GM19438 (cell line): ENCODE data around the gene GOLGA8B.
"Not testable (repeated sequence)": the region's sequence is repeated elsewhere in the genome, so short reads cannot be mapped to it uniquely, and the experiment has no call there.

Source experiments
- ATAC-seq: cut with Tn5 transposase; IDR thresholded peaks from one replicate; pipeline ENCODE4 v1.9.1; 2021; ENCODE audit warnings: low read depth; ENCODE audit not compliant: unreplicated experiment

GOLGA8B gene, protein sequence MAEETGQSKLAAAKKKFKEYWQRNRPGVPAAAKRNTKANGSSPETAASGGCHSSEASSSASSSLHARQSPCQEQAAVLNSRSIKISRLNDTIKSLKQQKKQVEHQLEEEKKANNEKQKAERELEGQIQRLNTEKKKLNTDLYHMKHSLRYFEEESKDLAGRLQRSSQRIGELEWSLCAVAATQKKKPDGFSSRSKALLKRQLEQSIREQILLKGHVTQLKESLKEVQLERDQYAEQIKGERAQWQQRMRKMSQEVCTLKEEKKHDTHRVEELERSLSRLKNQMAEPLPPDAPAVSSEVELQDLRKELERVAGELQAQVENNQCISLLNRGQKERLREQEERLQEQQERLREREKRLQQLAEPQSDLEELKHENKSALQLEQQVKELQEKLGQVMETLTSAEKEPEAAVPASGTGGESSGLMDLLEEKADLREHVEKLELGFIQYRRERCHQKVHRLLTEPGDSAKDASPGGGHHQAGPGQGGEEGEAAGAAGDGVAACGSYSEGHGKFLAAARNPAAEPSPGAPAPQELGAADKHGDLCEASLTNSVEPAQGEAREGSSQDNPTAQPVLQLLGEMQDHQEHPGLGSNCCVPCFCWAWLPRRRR

DNA sequence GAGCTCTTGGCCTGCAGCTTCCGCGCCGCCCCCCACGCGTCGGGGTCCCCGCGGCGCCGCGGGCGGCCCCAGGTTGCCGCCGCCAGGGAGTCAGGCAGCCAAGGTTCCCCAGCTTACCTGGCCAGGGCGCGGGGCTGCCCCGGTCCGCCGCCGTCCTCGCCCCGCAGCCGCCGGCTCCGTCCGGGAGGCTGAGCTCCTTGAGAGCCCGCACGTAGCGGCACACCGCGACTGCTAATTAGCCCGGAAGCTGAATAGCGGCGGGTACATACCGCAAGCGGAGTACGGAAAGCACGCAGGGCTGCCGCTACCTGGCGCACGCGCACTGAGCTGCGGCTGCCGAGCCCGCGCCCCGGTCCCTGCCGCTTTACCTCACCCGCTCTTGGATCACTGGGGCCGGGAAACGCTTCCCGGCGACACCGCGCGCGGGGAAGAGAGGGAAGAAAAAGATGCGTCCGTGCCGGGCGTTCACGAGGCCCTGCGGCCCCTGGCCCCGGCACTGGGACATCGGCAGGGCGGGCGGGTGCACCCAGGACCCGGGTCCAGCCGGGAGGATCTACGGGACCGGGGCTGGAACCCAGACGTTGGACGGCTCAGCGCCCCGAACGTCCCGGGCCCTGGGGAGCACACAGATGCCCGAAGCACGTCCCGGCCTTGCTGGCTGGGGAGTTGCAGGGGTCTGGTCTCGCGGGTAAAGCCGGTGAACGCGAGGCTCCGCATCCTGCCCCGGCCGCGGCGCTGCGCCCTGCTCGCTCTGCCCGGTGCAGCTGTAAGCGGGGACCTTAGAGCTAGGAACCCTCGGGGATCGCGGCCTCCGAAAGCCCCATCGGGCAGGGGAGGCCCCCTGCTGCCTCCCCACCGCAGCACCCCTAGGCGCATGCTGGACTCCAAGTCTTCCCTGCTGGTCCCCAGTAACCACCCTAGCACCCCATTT is at the start of gene GOLGA8B:
Gene GOLGA8B (minus strand): TSS at position 253 of the 931 bp plus-strand sequence. CDS start 47,739 bp downstream, outside the sequence.
- peak; percentile 57 for ATAC-seq

DNA sequence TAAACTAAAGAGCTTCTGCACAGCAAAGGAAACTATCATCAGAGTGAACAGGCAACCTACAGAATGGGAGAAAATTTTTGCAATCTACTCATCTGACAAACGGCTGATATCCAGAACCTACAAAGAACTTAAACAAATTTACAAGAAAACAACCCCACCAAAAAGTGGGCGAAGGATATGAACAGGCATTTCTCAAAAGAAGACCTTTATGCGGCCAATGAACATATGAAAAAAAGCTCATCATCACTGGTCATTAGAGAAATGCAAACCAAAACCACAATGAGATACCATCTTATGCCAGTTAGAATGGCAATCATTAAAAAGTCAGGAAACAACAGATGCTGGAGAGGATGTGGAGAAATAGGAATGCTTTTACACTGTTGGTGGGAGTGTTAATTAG is 49.7 kb upstream of the GOLGA8B start:
- not testable (repeated sequence) for ATAC-seq

DNA sequence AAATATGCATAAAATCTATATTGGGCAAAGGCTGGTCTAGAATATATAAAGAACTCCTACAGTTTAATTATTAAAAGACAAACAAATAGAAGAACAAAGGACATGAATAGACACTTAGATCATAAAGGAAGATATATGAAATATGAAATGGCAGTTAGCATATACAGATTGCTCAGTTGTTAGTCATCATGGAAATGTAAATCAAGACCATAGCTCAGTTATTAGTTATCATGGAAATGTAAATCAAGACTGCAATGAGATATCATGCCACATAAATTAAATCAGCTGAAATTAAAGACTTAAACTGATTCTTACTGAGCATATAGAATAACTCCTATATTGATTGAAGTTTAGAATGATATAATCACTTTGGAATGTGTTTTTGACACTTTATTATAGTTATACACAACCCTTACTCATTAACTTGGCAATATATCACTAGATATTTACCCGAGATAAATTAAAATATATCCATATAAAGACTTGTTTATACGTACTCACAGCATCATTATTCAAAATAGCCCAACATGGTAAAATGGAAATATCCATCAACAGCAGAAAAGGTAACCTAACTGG is 45.2 kb upstream of the GOLGA8B start:
- ATAC-seq: no peak

DNA sequence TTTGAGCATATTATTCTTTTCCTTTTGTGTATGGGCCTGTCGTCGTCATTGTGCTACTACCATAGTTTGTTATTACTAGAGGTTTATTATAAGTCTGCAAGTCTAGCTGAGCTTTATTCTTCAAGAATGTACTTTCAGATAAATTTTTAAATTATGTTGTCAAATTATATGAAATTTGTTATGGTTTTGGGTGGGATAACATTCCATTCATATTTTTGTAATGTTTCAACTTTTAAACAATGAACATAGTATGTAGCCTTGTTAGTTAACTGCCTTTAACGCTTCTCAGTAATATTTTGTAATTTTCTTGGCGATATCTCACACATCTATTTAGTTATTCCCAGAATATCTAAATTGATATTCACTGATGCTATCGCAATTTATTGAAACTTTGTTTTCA is 41.6 kb upstream of the GOLGA8B start:
- no peak for ATAC-seq

DNA sequence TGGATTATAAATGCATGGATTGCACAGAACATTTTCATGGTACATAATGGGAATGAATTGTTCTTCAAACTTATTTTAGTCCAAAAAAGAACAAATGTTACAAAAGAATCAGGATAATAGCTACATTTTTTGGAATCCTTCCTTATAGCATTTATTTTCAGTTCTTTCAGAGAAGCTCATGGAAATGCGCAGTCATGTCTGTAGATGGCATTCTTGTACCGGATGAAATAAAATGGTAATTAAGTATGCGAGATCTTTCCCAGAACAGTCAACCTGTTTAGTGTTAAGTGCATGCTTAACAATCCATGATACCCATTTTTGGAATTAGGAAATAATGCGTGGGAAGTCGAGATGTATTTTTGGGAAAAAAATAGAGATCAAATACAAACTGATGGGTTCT is 38.2 kb upstream of the GOLGA8B start:
- no peak for ATAC-seq

DNA sequence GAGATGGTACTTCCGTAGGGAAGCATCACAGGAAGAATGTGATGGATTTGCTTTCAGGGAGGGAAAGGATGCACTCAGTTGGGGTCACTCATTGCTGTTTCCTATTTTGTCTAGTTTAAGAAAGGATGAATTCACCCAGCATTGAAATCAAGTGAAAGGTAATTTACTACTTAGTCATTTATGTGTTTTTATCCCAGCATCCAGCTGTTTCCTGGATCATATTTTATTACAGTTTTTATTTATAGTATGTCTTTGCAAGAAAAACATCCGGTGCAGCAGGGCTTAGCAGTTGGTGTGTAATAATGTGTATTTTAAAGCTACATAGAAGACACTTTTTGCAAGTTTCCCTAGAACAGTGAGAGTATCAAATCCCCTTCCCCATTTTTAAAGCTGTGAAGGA is 37.4 kb upstream of the GOLGA8B start:
- no peak for ATAC-seq

DNA sequence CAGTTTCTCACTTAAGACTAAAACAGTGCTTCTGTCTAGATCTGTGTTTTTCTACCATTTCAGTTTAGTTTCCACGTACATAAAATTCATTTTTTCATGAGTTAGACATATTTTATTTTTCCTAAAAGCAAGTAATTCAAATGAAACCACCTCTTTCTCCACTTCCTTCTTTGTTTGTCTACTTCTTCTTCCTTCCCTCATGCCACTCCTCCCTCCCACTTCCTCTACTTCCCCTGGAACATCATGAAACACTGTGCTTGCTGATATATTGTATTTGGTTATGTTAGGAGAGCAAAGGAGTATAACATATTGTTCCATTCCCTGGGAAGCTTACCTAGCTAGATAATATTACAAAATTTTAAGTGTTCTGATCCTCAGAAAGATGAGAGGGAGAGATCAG is 36.7 kb upstream of the GOLGA8B start:
- ATAC-seq: no peak

DNA sequence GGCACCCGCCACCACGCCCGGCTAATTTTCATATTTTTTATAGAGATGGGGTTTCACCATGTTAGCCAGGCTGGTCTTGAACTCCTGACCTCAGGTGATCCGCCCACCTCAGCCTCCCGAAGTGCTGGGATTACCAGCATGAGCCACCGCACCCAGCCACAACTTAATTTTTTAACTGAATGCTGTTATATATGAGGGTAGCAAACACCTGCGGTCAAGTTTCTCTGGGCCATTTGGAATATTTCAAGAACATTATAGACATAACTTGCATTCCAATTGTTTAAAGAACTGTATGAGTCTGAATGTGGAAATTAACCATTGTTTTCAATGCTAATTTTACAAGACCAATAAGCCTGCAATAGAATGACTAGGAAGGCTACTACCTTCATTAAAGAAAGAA is 35.7 kb upstream of the GOLGA8B start:
- ATAC-seq: no peak

DNA sequence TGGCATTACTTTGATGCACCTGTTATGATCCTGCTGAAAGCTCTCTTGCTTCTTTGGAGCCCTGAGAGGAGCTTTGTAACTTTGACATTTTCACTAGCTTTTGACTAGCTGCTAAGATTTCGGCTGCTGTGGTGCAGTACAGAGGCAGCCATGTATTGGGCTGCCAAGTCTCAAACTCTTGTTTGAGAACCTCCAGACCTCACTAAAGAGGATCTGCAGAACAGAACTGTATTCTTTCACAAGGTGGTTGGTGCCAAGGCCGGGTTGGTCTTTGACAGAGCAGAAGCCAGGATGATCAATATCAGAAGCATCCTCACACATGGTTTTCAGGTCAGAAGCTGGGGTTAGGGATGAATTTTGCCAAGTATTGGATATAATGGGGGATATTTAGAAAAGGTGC is 34.6 kb upstream of the GOLGA8B start:
- ATAC-seq: no peak

DNA sequence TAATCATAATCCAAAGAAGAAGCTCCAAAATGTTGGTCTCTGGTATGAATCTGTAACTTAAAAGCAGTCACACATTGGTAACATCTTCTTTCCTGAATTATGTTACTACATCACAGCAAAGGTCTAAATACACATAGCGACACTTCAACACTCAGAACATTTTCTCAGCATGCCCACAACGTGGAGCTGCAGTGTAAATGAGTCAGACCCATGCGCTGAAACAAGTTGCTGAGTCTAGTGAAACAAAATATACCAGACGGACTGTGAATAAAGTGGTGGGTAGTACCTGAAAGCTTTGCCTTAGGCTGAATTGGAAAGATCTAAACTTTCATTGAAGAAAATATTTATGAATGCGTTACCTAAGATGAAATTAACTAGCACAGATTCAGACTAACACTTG is 33.2 kb upstream of the GOLGA8B start:
- ATAC-seq: no peak

DNA sequence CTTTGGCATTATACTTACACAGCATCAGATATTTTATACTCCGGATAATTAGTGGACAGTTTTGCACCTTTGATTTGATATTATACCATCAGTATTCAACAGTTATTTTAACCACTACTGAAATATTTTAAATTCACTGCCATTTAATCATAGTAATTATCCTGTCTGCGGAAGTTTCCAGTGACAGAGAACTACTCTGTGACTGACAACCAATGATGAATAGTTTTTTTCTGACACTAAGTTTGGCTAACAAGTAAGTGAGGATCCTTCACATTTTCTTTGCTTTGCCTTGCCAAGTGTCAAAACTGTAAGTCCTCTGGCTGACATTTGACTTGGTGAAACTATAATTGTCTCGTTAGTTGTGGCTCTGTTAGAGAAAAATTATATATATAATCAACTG is 30.5 kb upstream of the GOLGA8B start:
- ATAC-seq: no peak

DNA sequence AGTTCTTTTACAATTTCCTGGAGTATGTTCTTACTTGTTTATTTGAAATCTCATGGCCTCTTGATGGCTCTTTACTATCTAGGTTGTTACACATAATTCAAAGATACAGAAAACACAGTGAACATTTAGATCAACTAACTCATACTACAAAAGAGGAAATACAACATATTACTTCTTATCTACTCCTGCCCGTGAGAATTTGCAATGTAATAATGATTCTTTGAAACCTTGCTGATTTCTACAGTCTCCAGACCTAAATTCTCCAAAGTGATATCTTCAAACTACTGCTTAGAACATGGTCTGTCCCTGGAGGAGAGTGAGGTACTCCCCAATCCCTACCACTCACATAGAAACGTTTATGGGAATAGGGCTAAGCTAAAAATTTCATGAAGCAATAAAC is 29.9 kb upstream of the GOLGA8B start:
- no peak for ATAC-seq

DNA sequence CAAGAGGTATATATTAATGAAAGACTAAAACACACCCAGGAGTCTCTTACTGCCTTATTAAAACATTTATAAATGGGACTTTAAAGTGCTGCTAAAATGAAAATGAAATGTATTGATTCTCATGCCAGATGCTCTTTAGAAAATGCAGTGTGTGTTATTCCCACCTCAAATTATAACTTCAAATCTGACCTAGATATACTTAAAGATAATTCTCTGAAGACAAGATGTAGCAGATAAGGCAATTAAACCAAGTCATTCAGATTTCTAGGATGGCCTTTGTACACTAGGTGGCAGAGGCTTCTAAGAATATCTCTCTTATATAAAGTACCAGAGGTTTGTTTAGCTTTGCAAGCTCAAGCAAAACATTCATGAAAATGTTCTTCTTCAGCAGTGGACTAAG is 26.9 kb upstream of the GOLGA8B start:
- no peak for ATAC-seq

DNA sequence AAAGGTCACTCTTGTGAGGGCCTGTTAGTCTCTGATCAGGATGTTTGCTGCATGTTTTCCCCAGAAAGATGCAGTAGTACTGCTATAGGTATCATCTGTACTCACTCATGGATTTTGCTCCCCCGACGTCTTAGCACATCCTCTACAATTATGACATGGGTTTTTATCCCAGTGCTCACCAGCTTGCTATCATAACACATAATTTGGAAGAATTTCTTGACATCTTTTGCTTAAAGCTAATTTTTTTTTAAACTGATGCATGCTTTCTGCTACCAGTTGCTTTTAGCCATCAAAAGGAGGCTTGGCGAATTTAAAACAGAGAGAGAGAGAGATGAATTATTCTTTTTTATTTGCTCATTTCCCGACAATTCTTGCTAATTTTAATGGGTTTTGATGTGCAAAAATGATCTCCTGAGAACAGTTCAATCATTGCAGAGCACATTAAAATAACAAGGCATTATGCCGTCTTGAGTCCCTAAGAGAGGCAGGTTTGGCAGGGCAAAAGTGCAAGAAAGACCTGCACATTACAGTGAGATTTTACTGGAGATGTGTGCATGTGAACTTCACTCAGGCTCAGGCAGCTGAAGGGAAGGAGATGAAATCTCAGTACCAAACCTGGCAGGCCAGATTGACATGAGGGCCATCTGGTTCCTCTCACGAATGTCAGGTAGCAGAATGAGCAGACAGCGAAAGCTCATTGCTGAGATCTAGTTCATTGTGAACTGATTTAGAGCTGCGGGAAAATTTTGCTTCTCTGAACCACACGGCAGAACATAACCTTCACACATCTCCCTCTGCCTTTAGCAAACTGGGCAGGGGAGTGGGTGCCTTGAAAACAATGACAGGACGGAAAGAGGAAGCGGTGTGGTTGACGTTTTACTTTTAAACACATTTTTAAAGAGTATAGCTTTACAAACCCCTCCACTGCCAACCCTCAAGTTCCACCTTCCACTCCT is 25.9 kb upstream of the GOLGA8B start:
- no peak for ATAC-seq

DNA sequence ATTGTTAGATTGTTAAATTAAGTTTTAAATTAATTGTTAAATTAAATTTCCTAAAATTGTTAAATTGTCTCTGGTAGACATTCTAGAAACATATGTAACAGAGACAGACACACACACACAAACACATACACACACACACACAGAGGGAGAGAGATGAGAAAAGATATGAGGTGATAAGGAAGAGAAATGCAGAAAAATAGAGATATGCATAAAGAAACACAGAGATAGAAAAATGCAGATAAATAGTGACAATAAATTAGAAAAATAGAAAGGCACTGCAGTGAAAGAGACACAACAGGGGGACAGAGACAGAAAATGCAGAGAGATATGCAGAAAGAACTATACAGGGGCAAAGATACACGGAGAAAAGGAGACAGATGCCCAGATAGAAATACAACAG is 25.1 kb upstream of the GOLGA8B start:
- no peak for ATAC-seq

DNA sequence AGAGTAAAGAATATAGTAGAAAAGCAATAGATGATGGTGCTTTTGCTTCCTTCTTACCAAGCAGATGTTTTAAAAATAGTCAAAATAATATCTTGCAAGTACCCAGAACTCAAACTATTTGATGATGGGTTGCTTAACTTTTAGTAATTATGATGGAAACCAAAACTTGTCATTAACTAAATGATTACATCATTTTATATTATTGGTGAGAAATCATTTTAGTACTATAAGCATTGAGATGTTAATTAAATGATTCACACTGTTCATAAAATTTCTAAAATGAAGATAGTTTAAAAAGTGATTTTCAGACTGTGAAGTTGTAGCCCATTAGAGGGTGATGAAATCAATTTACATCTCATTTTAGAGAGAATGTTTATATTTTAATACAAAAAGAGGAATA is 24.4 kb upstream of the GOLGA8B start:
- ATAC-seq: no peak

DNA sequence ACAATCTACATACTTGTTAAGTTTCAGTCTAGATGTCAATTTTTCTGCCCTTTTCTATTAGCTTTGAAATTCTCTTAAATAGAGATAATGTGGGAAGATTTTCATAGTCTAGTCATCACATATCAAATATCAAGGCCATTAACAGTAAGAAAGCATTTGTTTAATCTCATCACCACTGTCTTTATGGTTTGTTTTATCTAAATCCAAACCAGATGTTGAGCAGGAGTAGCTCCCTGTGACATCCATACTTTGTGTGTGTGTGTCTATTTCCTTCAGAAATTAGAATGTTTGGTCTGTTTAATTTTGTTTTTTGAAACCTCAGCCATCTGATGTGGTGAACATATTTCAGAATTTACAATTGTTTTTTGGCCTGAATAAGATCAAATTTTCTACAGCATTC is 23.1 kb upstream of the GOLGA8B start:
- no peak for ATAC-seq

DNA sequence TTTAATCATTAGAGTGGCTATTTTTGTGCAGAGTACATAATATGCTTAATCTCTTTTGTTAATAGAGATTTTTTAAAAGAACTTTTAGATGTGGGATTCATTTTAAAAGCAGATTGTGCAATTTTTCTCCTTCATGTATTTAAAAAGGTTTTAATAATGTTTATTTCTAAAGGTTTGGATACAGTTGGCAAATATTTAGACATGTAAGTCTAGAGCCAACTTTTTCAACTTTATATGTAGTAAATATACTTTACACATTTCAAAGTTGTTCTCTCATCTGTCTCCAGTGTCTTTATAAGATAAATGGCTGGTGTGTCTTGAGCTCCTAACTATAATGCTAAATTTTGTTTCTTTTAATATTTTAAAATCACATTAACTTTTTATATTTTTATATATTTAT is 22.7 kb upstream of the GOLGA8B start:
- ATAC-seq: no peak

DNA sequence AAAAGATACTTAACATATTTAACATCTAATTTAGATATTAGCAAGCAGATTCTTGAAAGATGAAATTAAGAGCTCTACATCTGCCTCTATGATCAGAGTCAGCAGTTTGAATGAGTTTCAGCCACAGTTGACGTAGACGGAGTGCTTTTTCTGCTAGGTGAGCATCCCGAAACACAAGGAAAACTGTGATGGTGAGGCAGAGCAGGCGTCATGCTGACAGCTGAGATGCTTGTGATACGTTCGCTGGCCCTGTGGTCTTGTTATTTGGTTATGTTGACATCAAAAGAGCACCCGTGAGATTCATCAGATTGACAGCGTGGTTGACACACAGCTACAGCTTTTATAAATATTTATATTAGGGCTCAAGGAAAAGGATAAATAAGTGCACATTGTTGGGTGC is 19.6 kb upstream of the GOLGA8B start:
- ATAC-seq: no peak

DNA sequence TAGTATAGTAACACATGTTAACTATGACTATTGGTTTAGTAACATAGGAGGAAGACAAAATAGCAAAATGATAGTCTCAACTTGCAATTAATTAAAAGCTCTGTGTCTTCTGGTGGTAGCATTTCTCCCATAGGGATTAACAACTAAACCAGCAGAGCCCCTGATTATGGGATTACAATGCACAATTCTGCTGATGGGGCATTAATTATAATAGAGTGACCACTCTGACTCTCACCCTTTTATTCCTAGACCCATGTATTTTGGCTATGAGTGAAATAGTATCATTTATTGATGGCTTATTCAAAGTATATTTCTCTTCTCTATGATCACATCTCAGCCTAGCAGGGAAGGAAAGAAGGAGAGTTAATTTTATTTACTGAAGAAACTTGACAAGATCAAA is 17.5 kb upstream of the GOLGA8B start:
- no peak for ATAC-seq
